HG02938 (cell line): ENCODE measurements around the gene CAMTA1.
"Not testable (repeated sequence)": the region's sequence is repeated elsewhere in the genome, so short reads cannot be mapped to it uniquely, and the experiment has no call there.

Source experiments
- ATAC-seq: cut with Tn5 transposase; IDR thresholded peaks from one replicate; pipeline ENCODE4 v1.9.1; 2021; ENCODE audit warnings: mild to moderate bottlenecking, moderate library complexity; ENCODE audit not compliant: unreplicated experiment

CAMTA1 gene

GRCh38 chr1:7587108-7587772, 802.0 kb downstream of the CAMTA1 start:
- no peak for ATAC-seq

- ATAC-seq: no peak
Measured at GRCh38 chr1:7587773-7588456, 802.7 kb downstream of the CAMTA1 start.

- no peak for ATAC-seq
Measured at GRCh38 chr1:7588457-7588827, 803.2 kb downstream of the CAMTA1 start.

- no peak for ATAC-seq
Measured at GRCh38 chr1:7589080-7589735, 804.0 kb downstream of the CAMTA1 start.

GRCh38 chr1:7589774-7590425, 804.6 kb downstream of the CAMTA1 start:
- no peak for ATAC-seq

- no peak for ATAC-seq
Measured at GRCh38 chr1:7590426-7590790, 805.2 kb downstream of the CAMTA1 start.

- ATAC-seq: no peak
Measured at GRCh38 chr1:7591565-7591964, 806.3 kb downstream of the CAMTA1 start.

GRCh38 chr1:7592120-7592798, 807.0 kb downstream of the CAMTA1 start:
- ATAC-seq: no peak

GRCh38 chr1:7594002-7594713, 808.9 kb downstream of the CAMTA1 start:
- no peak for ATAC-seq

GRCh38 chr1:7594714-7595295, 809.6 kb downstream of the CAMTA1 start:
- ATAC-seq: no peak

GRCh38 chr1:7595336-7595735, 810.1 kb downstream of the CAMTA1 start:
- ATAC-seq: no peak

GRCh38 chr1:7596126-7596965, 811.1 kb downstream of the CAMTA1 start:
- ATAC-seq: no peak

- ATAC-seq: not testable (repeated sequence)
Measured at GRCh38 chr1:7598058-7598457, 812.8 kb downstream of the CAMTA1 start.

GRCh38 chr1:7604906-7605305, 819.7 kb downstream of the CAMTA1 start:
- ATAC-seq: not testable (repeated sequence)

GRCh38 chr1:7606096-7606495, 820.8 kb downstream of the CAMTA1 start:
- ATAC-seq: no peak

- no peak for ATAC-seq
Measured at GRCh38 chr1:7607097-7607496, 821.8 kb downstream of the CAMTA1 start.

GRCh38 chr1:7608628-7609305, 823.5 kb downstream of the CAMTA1 start:
- no peak for ATAC-seq

- ATAC-seq: no peak
Measured at GRCh38 chr1:7609311-7609994, 824.2 kb downstream of the CAMTA1 start.
